HG03558 (cell line): ENCODE data around the gene NR1D2.

ENCODE experiments used
- ATAC-seq: cut with Tn5 transposase; IDR thresholded peaks from one replicate; pipeline ENCODE4 v1.9.1; 2021; ENCODE audit warnings: moderate number of reproducible peaks; ENCODE audit not compliant: unreplicated experiment; ENCODE audit errors: extremely low read depth

The NR1D2 gene

GRCh38 chr3:23926736-23927135, 18.4 kb upstream of the NR1D2 start:
- ATAC-seq: no peak

DNA sequence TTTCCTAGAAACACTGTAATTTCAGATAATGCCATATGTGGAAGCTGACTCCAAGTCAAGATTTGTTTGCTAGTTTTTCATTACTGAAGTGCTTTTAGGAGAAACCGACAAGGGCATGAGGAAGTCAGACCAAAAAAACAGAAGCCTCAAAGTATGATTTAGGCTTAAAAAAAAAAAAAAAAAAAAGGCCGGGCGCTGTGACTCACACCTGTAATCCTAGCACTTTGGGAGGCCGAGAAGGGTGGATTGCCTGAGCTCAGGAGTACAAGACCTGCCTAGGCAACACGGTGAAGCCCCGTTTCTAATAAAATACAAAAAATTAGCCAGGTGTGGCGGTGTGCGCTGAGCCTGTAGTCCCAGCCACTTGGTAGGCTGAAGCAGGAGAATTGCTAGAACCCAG, 16.6 kb upstream of the NR1D2 start:
- no peak for ATAC-seq

DNA sequence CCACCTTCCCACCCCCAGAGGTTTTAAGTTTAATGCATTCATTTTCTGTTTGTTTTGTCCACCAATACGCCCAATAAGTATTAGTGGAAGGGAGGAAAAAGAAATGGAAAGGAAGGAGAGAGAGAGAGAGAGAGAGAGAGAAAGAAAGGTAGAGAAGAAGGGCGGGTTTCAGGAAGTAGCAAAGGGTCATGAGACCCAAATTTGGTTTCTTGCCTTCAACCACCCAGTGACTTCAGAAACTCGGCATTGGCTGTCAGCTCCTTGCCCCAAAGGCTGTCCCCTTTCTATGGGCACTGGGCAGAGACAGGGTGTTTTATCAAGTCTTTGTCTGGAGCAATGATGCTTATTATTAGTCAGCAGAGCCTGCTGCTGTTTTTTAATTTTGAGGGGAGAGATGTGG, 13.5 kb upstream of the NR1D2 start:
- ATAC-seq: no peak

GRCh38 chr3:23932571-23932970, 12.5 kb upstream of the NR1D2 start:
- no peak for ATAC-seq

GRCh38 chr3:23934253-23934652, 10.8 kb upstream of the NR1D2 start:
- ATAC-seq: no peak

DNA sequence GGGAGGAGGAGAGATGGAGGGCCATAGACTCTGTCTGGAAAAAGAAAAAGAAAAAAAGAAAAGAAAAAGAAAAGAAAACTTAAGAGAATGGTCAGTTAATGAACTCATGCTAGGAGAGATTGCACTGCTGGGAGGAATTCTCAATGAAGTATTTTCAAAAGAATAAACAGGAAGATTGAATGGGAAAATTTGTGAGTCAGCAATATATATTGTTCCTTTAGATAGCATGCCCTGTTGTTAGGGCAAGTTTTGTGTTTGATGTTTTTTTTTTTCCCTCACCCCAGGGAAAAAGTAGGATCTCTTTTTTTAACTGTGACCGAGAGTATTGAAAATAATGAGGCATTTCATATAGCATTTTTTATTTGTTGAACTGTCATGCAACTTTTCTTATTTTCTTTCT, 7.8 kb upstream of the NR1D2 start:
- no peak for ATAC-seq

DNA sequence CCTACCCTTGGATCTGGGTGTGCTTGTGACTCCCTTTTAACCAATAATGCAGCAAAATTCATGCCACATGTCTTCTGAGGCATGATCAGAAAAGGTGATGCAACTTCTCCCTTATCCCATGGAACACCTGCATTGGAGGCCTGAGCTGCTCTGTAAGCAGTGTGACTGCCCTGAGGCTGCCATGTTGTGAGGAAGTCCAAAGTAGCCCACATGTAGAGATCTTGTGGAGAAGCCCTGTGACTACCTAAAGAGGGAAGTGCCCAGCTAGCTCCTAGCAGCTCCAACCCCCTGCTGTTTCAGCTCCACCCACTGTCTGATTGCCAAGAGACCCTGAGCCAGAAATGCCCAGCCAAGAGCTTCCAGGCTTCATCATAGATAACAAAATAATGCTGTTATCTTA, 6.4 kb upstream of the NR1D2 start:
- ATAC-seq: no peak

GRCh38 chr3:23940775-23941174, 4.3 kb upstream of the NR1D2 start:
- no peak for ATAC-seq

DNA sequence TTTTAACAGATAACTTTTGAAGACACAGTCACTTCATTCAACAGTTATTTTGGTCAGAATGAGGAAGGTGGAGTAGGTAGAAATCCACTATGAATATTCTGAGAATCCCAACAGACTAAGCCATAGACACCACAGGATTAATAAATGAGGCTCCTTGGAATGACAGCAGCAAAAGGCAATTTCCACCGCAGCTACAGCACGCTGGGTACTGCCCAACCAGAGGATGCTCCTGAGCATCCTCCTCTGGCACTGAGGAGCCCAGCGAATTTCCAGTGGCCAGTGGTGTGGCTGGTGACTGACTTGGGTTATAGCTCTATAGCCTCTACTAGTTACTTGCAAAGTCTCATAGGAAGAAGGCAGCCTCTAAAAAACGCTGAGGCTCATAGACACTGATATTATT, 3.6 kb upstream of the NR1D2 start:
- ATAC-seq: no peak

- no peak for ATAC-seq
Observed at GRCh38 chr3:23942546-23942945, 2.5 kb upstream of the NR1D2 start.

- no peak for ATAC-seq
Observed at GRCh38 chr3:23944007-23944783, 891 bp upstream of the NR1D2 start.

GRCh38 chr3:23945663-23945912, 502 bp downstream of the NR1D2 start:
- ATAC-seq: no peak

GRCh38 chr3:23945913-23946687, 1.0 kb downstream of the NR1D2 start:
- peak; percentile 41 for ATAC-seq

- no peak for ATAC-seq
Observed at GRCh38 chr3:23948761-23949160, 3.7 kb downstream of the NR1D2 start.

GRCh38 chr3:23949784-23950183, 4.7 kb downstream of the NR1D2 start:
- ATAC-seq: peak; percentile 14

- ATAC-seq: peak; percentile 20
Observed at GRCh38 chr3:23950293-23950692, 5.2 kb downstream of the NR1D2 start.

GRCh38 chr3:23952646-23953045, 7.6 kb downstream of the NR1D2 start:
- peak; percentile 27 for ATAC-seq

DNA sequence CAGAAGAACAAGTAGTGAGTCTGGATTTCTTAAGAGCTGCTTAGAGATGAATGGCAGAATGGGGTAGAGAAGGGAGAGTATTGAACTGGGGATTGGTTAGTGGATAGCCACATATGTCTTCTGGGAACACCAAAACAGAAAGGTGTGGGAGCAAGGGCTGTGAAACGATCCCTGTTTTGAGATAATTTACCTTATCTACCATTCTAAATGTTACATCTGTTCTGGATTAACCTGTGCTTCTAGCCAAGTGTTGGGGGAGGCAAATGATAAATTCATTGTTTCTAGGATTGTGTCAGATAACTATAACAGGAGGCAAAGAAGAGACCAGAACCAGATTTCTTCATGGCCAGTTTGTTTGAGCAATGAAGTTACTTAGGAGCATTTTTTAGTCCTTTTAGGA, 8.4 kb downstream of the NR1D2 start:
- ATAC-seq: no peak

GRCh38 chr3:23954144-23954543, 9.1 kb downstream of the NR1D2 start:
- ATAC-seq: no peak

DNA sequence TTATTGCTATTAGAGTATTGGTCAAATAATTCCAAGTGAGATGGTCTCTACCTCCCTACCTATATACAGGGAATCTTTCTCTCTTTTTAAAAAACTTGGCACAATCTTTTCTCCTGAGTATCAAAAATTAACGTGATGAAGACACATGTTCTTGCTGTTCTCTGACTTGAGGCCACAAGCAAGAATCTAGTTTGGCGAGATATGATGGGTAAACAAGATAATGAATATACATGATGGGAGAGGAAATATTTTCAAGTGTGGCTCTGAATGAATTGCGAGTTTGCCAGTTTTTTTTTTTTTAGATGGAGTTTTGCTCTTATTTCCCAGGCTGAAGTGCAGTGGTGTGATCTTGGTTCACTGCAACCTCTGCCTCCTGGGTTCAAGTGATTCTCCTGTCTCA, 11.6 kb downstream of the NR1D2 start:
- ATAC-seq: no peak

DNA sequence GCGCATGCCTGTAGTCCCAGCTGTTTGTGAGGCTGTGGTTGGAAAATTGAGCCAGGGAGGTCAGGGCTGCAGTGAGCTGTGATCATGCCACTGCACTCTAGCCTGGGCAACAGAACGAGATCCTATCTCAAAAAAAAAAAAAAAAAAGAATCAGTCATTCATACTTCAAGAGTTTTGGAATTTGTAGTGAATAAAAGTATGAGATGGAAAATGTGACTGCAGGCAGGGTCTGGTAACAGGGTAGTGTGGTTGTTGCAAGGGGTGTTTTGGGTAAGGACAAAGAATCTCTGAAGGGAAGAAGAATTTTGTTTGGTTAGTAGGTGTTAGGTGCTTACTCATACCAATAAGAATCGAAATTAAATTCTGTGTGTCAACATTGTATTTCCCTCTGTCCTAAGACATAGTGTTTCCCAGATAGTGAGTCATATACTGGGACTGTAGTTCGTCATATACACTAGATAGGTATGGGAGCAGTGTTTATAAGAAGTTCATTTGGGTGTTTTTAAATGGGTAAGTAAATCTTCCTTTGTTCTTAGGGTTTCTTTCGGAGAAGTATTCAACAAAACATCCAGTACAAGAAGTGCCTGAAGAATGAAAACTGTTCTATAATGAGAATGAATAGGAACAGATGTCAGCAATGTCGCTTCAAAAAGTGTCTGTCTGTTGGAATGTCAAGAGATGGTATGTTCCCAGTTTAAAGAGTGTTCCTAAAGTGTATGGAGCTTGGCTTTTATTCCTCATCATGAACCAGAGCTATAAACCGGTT, 14.2 kb downstream of the NR1D2 start:
- ATAC-seq: no peak
